Kasumi-1 (cell line): Measurements from ENCODE around the gene DOCK11.

Experiments
- DNase-seq, 2 experiments: peaks; one replicate each; lab custom pipeline; 2025; lab: John Stamatoyannopoulos, UW

DOCK11 gene

DNA sequence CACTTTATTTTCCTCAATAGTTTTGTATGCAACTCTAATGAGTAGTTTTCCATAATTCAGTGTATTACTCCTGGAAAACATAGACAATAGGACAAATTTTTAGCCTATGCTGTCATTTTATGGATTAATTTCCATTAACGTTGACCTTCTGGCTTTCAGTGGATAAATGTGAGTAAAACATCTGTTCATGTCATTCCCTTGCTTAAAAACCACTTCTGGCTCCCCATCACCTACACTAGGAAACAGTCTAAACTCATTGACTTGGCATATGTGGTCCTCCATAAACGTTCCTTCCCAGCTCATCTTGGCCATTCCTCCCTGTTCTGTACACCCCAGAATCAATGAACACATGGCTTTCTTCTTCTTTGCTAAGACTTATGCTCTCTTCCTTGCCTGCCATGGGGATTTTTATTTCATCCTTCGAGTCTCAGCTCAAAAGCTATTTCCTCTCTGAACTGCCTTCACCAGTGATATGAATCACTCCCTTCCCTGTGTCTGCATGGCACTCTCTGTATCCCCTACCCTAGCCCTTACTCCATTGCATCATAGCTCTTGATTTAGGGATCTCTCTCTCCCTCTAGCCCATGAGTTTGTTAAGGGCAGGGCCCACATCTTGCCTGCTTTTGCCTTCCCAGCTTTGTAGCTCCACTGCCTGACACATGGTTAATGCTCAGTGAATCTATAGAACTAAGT, 34.8 kb downstream of the DOCK11 start:
- DNase-seq, result peak; percentile 18 to 40

DNA sequence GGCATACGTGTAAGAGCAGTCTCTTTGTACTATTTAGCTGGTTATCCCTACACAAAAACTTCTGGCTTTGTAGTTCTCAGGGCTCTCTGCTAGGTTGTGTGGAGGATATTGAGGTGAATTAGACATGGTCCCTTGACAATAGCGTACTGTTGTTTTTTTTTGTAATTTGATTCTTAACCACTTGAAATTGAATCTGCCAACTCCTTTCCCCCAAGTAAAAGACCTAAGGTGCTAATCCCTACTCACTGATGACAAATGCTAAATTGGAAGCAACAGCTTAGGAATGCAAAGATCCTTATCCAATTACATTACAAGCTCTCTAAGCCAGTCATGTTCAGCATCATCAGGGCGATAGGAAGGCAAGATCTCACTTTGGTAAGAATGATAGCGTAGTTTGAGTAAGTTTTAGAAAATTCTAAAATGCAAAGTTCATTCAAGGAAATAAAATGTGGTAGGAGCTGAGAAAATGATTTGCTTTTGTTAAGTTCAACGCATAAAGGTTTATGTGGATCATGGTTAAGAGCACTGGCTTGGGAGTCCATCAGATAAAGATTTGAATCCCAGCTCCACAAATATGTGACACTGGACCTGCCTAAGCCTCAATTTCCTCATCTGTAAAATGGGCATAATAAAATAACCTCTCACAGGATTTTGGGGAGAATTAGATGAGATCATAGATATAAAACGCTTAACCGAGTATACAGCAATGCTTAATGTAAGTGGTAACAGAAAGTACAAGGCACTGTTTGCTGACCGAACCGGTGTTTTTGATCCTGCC, 39.3 kb downstream of the DOCK11 start:
- no peak for DNase-seq

DNA sequence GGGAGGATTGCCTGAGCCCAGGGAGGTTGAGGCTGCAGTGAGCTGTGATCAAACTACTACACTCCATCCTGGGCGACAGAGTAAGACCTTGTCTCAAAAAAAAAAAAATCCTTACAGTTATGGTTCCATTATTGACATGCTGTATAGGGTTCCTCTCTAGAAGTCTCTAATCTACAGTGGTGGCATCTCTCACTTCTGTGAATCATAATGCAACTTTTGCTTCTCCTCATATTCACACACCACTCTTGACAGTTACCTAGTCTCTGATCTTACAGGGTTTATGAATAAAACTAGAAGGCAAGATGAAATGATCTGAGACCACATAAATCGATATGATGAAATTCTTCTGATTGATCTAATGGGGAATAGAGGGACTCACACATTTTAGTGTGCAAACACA, 40.6 kb downstream of the DOCK11 start:
- DNase-seq, result no peak

DNA sequence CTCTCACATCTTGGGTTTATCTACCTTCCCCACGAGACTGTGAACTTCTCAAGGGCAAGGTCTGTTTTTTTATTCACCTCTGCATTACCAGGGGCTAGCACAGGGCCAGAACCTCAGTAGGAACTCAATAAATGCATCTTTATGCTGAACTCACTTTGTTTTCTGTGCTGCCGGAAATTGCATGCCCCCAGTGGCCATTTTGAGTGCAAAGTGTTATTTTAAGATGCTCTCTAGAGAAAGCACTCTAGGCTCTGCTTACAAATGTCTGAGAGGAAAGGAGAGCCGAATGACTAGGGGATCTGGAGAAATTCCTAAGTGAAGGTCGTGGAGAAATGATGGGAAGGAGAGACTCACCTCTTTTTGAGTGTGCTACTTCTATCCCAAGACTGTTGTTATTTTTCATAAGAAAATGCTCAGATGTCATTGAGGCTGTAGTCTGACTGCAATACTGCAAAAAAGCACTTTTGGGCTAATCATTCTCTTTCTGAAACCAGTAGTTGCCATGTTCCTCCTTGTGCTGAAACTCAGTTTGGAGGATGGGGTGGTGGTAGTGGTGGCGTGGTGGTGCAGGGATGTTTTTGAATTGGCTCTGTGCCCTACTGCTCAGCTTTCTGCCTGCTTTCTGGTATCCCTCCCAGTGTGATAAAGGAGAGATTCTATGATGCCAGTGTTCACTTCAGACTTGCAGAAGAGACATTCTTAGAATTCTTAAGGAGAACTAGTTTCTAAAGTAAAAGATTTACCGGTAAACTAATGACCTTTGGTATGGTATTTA, 41.3 kb downstream of the DOCK11 start:
- peak; percentile 18 to 31 for DNase-seq

DNA sequence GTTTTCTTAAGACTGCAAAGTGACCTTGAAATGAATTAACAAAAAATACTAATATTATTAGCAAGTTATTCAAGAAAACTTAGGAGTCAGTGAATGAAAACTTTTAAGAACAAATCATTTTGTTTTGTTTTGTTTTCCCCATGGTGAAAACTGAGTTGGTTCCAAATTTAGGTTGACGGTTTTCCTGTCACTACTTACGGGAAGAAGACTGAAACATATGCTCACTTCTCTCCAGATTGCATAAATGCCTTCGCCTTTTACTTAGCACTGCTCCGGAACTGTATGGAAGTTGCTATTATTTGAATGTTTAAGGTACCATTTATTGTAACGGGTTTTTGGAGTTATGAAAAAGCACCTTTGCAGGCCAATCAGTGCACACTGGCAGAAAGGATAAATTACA, 42.8 kb downstream of the DOCK11 start:
- peak in 1 of 2 experiments; percentile 2 for DNase-seq

DNA sequence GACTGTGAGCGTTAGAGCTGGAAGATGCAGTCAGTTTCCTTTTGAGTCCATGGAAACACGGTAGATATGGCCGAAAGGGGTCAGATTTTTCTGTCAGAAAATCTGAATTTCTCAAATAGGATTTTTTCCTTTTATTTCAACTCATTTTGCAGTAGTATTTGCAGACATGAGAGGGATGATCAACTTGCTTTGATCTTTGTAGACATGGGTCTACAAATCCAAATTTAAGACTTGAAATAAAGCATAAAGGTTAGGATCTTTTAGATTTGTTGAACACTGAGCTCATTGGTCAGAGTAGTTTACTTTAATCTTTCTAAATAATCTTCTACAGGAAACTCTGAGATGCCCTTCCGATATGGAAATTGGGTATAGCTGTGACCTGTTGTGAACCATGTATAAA, 44.7 kb downstream of the DOCK11 start:
- DNase-seq, result no peak

DNA sequence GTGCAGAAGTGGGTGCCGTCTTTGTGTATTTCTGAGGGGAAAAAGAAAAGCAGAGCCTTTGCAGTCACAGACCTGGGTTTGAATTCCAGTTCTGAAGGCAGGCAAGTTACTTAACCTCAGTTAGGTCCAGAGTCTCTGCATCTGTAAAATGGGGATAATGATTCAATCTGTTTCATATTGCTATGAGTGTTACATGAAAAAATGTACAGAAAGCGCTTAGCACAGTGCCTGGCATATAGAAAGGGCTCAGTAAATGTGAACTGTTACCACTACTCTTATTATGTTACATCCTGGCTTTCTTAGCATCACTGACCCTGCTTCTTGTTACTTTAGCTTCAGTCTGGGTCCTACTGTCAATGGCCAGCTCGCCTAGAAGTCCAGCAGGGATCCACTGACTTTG, 45.9 kb downstream of the DOCK11 start:
- no peak for DNase-seq

DNA sequence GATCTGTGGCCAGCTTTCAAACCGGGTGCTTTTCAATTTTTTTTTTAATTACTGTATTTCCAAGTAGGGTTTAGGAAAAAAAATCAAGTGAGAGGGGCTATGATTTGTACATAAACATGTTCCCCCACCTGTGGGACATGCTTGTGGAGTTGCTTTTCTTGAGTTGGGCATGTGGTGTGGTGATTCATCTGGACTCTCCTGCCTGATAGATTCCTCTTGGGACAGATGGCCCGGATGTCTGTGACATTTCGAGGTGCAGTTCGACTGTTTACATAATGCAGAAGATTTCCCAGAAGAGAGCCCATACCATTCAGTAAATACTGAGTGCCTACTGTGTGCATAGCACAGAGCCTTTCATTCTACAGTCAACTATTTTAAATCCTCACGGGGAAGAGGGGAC, 49.9 kb downstream of the DOCK11 start:
- no peak for DNase-seq

DNA sequence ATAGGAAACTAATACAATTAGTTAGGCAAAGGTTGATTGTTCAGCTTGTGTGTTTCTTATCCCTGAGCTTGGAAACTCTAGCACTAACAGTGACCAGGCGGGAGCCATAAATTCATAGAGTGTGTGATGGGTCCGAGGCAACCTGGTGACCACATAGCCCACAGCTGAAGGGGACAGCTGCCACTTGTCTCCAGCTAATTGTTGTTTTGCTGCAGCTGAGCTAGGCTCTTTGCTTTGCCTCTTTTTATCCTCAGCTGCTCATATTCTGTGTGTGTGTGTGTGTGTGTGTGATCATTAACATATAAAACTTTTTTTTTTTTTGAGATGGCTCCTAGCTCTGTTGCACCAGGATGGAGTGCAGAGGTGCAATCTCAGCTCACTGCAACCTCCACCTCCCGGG, 53.2 kb downstream of the DOCK11 start:
- no peak for DNase-seq

DNA sequence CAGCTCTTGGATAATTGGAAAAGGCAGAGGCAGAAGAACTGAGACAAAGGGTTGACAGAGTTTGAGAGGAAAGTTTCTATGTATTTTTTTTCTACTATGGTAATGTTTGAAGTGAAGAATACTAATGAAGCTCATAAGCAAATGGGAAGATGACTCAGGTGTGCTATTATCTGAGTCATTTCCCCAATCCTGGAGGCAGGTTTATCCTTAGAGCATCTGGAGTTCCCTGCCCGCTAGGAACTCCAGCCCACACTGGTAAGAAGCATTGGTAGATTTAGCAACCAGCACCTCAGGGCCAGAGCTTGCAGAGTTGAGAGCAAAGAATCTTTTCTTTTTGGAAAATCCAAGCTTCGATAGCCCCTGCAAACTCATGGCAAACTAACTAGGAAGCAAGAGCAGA, 55.2 kb downstream of the DOCK11 start:
- no peak for DNase-seq

DNA sequence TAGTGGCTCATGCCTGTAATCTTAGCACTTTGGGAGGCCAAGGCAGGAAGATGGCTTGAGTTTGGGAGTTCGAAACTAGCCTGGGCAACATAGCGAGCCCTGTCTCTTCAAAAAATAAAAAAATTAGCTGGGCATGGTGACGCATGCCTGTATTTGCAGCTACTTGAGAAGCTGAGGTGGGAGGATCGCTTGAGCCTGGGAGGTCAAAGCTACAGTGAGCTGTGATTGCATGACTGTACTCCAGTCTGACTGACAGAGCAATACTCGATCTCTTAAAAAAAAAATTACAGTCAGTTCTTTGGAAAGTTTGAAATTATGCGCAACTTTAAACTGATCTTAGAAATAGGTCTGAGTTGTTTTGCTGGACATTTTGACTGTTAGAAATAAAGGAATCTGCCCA, 55.8 kb downstream of the DOCK11 start:
- no peak for DNase-seq

DNA sequence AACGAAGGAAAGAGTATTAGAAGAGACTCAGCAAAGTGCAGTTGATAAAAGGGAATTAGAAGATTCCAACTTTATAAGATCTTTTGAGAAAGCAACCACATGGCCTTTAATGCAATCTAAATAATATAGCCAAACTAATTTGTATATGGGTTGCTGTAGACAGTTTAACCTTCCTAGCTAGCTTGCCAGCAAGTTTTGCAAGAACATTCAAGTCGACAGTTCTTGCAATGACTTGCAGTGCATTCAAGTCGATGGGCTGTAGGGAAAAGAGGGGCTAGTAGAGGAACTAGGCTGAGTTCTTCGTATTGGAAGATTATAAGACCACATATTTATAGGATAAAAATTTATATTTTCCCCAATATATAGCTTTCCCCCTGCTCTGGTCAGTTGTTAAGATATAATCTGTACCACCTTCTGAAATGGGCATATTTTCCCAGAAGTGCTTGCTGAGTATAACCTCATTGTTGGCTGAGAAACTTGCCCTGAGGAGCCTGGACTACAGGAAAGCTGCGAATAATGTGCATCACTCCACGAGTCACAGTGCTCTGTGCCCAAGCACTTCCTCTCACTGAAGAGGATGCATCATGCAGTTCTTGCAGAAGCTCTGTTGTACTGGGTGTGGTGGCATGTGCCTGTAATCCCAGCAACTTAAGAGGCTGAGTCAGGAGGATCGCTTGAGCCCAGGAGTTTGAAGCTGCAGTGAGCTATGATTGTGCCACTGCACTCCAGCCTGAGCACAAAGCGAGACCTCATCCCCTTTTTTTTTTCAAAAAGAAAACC, 56.7 kb downstream of the DOCK11 start:
- peak; percentile 1 to 7 for DNase-seq

DNA sequence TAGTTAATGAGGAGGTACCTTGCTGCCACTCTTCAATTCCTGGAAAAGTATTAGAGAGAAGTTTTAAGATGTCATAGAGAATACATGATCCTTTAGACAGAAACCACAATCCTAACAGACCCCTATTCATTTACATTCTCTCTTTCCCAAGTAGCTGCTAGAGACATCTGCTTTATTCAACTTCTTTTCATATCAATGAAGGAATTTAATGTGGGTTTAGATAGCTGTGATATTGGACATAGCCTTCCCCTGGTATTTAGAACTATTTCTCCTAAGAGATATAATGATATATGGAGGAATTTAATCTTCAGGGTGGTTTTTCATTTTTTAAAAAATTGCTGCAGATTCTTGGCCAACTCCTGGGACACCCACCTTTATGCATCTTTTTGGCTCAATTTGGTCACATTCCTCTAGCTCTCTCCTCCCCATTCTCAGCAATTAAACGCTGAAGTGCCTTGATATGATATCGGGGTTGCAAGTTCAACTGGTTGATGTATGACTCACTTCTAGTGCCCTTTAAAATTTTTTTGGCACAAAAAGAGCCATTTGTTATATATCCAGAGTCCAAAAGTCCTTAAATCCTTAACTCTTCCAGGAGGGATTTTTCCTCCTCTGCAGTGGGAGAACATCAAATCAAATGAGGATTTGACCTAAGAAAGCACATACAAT, 57.6 kb downstream of the DOCK11 start:
- no peak for DNase-seq

DNA sequence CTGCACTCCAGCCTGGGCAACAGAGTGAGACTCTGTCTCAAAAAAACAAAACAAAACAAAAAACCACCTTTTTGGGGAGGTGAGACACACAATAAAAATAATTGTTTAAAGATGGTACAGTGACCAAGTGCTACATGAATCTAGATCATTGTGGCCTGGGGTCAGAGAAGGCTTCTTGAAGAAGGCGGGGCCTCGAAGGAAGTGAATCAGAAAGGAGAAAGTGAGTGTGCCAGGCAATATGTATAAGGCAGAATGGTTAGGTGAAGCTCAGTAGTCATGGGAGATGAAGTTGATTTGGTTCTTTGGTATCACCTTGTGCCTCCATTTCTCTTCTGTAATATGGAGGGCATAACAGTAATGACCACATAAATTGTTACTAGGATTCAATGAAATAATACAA, 58.9 kb downstream of the DOCK11 start:
- no peak for DNase-seq

DNA sequence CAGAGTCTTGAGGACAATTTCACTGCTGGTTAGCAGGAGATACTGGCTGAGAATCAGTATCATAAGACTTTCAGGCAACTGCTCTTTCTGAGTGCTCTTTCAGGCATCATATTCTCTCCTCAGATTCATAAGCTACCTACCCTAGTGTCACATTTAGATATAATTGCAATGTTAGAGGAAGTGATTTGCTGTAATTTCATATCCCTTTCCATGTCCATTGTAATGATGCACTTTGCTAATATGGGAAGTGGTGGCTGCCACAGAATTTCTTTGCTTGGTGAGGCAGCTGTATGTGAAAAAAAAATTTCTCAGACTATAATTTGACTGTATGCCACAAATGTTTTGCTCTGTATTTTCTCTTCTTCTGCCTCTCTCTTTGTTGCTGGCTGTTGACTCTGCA, 63.3 kb downstream of the DOCK11 start:
- DNase-seq, result peak in 1 of 2 experiments; percentile 2

DNA sequence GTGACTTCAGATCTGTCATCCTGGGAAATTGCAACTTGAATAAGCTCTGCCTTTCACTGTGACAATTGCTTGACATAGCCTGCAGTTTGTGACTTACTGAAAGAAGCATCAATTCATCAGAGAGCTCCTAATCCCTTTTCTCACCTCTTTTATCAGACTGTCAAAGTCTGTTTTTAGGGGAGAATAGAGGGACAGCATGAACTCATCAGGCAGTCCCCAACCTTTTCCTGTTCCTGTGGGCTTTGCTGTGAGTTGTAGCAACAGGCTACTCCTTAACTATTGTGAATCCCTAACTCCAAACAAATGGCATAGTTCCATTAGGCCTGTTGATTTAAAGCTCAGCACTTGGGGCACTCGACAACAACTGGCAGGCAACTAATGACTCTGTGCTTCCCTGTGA, 64.9 kb downstream of the DOCK11 start:
- DNase-seq, result no peak

DNA sequence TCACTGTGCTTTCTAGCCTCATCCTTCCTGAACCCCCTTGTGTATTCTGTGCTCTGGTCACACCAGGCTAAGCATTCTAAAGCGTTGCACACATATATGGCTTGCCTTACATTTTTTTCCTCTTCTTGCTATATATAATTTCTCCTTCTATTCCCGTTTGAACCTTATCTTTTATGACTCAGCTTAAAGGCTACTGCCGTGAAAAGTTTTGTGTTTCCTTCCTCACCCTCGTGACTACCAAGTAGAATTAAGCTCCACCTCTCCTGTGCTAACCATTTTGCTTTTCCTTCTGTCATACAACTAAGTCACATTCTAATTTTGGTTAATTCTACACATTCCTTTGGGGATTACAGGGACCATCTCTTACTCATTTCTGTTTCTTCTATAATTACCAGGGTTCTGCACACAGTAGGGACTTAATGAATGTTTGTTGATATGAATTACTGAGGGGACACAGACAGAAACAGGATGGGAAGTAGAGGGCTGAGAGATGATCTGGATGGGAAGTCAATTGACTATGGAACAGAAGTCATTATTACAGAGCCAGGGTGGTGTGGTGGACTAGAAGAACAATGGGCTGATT, 67.1 kb downstream of the DOCK11 start:
- no peak for DNase-seq

DNA sequence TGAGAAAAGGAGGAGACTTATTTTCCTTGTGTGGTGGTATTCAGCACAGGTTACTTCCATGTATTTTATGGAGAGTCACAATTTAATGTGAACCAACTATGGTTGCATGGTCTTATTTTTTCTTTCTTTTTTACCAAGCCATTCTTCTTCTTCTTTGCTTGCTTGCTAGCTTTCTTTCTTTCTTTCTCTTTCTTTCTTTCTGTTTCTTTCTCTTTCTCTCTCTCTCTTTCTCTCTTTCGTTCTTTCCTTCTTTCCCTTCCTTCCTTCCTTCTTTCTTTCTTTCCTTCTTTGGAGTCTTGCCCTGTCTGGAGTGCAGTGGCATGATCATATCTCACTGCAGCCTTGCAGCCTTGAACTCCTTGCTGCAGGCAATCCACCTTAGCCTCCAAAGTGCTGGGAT, 68.9 kb downstream of the DOCK11 start:
- DNase-seq, result no peak

DNA sequence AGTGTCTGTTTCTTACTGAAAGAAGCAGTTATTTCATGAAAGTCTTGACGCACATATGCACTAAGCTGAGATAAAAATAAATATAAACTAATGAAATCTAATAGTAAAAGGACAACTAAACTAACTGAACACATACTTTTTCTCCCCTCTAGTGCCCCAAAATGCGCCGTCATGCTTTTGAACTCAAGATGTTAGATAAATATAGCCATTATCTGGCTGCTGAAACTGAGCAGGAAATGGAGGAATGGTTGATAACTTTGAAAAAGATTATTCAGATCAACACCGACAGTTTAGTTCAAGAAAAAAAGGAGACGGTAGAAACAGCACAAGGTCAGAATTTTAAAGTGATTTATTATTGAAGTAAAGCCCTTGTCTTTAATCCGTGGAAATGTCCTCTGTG, 70.2 kb downstream of the DOCK11 start:
- no peak for DNase-seq

DNA sequence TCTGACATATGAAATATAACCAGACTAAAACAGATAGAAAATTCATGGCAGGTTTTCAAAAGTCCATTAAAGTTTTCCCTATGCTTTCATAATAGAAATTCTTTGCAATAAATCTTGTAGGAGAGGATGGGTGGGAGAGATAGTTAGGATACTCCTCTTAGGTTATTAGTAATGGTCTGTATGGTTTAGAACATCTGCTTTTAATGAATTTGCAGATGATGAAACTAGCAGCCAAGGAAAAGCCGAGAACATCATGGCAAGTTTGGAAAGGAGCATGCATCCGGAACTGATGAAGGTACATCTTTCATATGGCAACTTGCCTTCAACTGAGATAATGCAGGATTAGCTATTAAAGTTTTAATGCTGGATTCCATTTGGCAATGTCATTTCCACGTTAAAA, 70.7 kb downstream of the DOCK11 start:
- no peak for DNase-seq

DNA sequence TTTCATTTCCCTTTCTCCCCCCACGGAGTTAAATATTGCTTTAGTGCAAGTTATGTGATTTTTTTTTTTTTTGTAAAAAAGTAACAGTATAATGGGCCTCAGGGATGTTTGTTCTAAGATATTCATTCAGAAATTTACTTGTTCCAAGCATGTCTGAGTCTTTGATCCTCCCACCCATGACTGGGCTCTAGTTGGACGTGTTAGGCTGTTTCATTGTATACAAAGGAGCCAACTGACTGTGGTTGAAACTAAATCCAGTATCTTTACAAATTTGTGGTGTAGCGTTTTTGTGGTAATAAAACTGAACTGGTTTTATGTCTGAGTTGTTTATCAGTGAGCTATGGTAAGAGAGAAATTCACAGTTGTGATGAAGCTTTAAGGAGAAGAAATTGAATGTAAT, 74.1 kb downstream of the DOCK11 start:
- DNase-seq, result no peak
